Activated CD8-positive, alpha-beta T cell treated with anti-CD3 and anti-CD28 coated beads for 36 hours (primary cell): Measurements from ENCODE around the gene ITPR1. TPM values are rescaled to one million over a fixed set of nuclear protein-coding genes. Genes with fewer than 3 reads are reported as not detected.

Experiments used
- ATAC-seq: fragments of 200-7000 bp; cut with Tn5 transposase; one replicate; pipeline ENCODE4 v1.10.0; 2021; ENCODE audit warnings: mild to moderate bottlenecking, moderate library complexity
- CTCF ChIA-PET: fragments of 350-600 bp; sonication (Branson Sonifier 250); formaldehyde crosslinking; loops from one replicate; lab custom pipeline; 2021; ENCODE audit warnings: antibody characterized with exemption; lab: Charles Lee
- POLR2A ChIA-PET: fragments of 350-600 bp; sonication (Branson Sonifier 250); formaldehyde crosslinking; loops from one replicate; lab custom pipeline; 2021; ENCODE audit warnings: antibody characterized with exemption; lab: Charles Lee
- DNase-seq: peaks from one replicate; pipeline ENCODE4 v3.0.0-alpha.2; 2020
- H3K27ac Mint-ChIP-seq: one replicate; pipeline ENCODE4 v1.8.0; 2021; ENCODE audit warnings: mild to moderate bottlenecking, mixed read lengths
- H3K27me3 Mint-ChIP-seq: one replicate; pipeline ENCODE4 v1.8.0; 2021; ENCODE audit warnings: mixed read lengths
- H3K36me3 Mint-ChIP-seq: one replicate; pipeline ENCODE4 v1.8.0; 2021; ENCODE audit warnings: low read depth, mixed read lengths
- H3K4me1 Mint-ChIP-seq: one replicate; pipeline ENCODE4 v1.8.0; 2021; ENCODE audit warnings: low read depth, mixed read lengths
- H3K4me3 Mint-ChIP-seq: one replicate; pipeline ENCODE4 v1.8.0; 2021; ENCODE audit warnings: mild to moderate bottlenecking, moderate library complexity, mixed read lengths
- H3K9me3 Mint-ChIP-seq: one replicate; pipeline ENCODE4 v1.8.0; 2021; ENCODE audit warnings: mixed read lengths
- intact Hi-C: fragments of 100-400 bp; cut with micrococcal nuclease; formaldehyde crosslinking; loops from one replicate; pipeline ENCODE4 v1.10.0; 2022
- total RNA-seq, 2 experiments: library from RNA; stranded (reverse); gene quantifications; one replicate each; pipeline ENCODE4 v1.2.3, GENCODE V29; 2021
- TF ChIP-seq, protein P1 (sequence below): fragments of 200-600 bp; IDR thresholded peaks from one replicate; pipeline ENCODE4 v1.8.0; 2022; ENCODE audit warnings: antibody characterized with exemption, mild to moderate bottlenecking

Gene ITPR1
- total RNA-seq, 2 experiments from 2014 or later = 93.9 to 98.2 TPM

DNA sequence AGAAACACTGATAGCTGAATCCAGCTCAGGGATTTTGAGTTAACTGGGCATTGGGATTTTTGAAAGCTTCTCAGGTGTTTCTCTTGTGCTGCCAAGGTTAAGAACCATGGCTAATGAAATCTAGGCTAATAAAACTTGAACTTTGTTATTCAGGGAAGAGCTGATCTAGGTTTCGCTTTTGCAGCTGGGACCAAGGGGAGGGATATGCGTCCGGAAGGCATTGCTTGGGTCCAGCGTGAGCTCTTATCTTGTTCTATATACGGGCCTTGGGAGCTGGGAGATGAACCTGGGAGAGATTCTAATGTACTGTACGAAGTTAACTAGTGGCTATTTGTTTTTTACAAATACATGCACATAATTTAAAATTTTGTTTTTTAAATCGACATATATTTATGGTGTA, 29.8 kb downstream of the ITPR1 start:
- ChIA-PET POLR2A (interaction anchor here (1.2 to 2.0 kb wide), 3 partner anchors 10 to 172 kb away, joined by 3 to 6 read pairs (median 5); partner anchors contain the start of gene ITPR1), CTCF (interaction anchor here (1.9 to 12.3 kb wide), 3 partner anchors 11 to 172 kb away, joined by 4 to 131 read pairs (median 6); no protein-coding TSS in a partner anchor)
- ATAC-seq (no peak), DNase-seq (no peak)
- Mint-ChIP-seq H3K27ac (no peak overlapping the region), H3K9me3 (no peaks in the 10 kb centered on the region), H3K4me1 (peaks cover 34% of the 10 kb centered on the region), H3K4me3 (no peak overlapping the region), H3K27me3 (no peaks in the 10 kb centered on the region), H3K36me3 (peaks cover 33% of the 10 kb centered on the region)
- TF ChIP-seq, protein P1, sequence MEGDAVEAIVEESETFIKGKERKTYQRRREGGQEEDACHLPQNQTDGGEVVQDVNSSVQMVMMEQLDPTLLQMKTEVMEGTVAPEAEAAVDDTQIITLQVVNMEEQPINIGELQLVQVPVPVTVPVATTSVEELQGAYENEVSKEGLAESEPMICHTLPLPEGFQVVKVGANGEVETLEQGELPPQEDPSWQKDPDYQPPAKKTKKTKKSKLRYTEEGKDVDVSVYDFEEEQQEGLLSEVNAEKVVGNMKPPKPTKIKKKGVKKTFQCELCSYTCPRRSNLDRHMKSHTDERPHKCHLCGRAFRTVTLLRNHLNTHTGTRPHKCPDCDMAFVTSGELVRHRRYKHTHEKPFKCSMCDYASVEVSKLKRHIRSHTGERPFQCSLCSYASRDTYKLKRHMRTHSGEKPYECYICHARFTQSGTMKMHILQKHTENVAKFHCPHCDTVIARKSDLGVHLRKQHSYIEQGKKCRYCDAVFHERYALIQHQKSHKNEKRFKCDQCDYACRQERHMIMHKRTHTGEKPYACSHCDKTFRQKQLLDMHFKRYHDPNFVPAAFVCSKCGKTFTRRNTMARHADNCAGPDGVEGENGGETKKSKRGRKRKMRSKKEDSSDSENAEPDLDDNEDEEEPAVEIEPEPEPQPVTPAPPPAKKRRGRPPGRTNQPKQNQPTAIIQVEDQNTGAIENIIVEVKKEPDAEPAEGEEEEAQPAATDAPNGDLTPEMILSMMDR = no peak
- intact Hi-C loops = no loop called here

DNA sequence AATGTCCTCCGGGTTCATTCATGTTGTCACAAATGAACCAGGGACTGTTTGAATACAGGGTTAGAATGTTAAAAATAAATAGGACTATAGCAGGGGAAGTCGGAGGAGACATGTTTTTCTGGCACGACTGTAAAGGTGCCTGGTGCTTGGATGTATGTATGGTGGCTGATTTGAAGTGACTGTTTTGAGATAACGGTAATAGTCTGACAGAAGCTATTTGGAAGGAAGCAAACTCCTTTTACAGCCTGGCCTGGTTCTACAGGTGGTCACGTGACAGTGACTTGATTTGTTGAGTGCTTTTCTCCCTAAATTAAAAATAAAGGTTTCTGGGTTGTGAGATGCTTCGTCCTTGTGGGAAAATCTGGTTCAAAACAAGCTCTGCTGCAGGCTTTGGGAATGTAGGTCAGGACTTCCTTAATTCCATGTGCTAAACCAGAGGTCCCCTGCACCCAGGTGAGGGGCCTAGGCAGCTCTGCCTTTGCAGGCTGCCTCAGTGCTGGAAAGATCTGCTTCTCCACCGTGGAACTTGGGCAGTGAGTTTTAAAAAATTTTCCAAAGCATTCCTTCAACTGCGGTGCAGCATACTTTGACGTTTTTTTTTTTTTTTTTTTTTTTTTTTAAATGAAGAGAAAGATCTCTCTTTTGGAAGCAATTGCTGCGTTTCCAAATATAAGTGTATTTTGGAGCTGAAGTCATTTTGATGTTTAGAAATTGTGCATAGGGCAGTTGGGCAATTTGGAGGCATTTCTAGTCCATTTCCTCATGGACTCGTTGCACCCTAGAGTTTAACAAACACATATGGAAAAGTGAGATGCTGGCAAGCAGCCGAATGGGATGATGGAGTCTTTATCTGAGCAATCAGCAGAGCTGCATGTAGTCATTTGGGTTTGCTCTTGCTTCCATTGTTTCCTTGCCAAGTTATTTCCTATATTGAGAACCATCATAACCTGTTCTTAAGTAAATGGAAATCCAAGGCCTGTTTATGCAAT, 30.9 kb downstream of the ITPR1 start:
- CTCF ChIA-PET = interaction anchor here (1.1 to 12.3 kb wide), 5 partner anchors 9 to 173 kb away, joined by 3 to 131 read pairs (median 5); partner anchors contain the start of gene ITPR1

DNA sequence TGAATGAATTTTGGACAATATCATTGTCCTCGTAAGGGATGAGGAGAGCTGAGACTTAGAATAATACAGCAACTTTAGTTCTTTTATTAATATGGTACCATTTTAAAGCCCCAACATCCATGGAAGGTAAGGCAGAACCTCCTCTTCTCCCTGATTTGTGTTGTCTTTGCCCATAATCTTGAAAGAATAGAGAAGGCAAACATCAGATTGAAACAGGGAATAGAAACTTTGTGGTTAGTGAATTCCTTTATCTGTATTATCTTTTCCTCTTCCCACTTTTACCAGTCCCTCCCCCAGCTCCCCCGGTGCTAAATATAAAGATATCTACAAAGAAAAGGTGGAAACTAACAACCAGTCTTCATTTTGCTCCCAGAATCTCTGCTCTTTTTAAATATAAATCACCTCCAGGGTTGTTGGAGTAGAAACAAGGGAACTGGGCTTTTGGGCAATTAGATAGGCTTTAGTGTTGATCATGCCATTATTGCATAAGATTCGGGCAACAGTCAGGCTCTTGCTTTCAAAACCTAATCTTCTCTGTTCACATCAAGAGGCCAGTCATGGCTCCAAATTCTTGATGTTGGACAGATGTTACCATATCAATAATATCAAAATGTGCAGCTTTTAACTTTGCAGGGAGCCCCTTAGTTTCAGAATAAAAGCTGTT, 32.5 kb downstream of the ITPR1 start:
- intact Hi-C loops = no loop called here
- TF ChIP-seq, protein P1 = no peak
- H3K4me3 Mint-ChIP-seq = no peak overlapping the region
- CTCF ChIA-PET = interaction anchor here (1.2 to 1.5 kb wide), 2 partner anchors 12 to 108 kb away, joined by 3 to 4 read pairs; no protein-coding TSS in a partner anchor
- H3K9me3 Mint-ChIP-seq = no peaks in the 10 kb centered on the region
- POLR2A ChIA-PET = interaction anchor here (0.6 kb wide), 1 partner anchor 94 kb away, joined by 3 read pairs; no protein-coding TSS in a partner anchor
- no peak for DNase-seq
- peaks cover 13% of the 10 kb centered on the region for H3K4me1 Mint-ChIP-seq
- no peak overlapping the region for H3K27ac Mint-ChIP-seq
- no peaks in the 10 kb centered on the region for H3K27me3 Mint-ChIP-seq
- no peak for ATAC-seq
- peaks cover 22% of the 10 kb centered on the region for H3K36me3 Mint-ChIP-seq

More for the DNA sequence above, 30.9 kb downstream of the ITPR1 start:
- peaks cover 24% of the 10 kb centered on the region for H3K4me1 Mint-ChIP-seq
- peaks cover 29% of the 10 kb centered on the region for H3K36me3 Mint-ChIP-seq
- no peak overlapping the region for H3K27ac Mint-ChIP-seq
- no peaks in the 10 kb centered on the region for H3K27me3 Mint-ChIP-seq
- no peak overlapping the region for H3K4me3 Mint-ChIP-seq
- no peaks in the 10 kb centered on the region for H3K9me3 Mint-ChIP-seq
- no peak for DNase-seq
- POLR2A ChIA-PET = interaction anchor here (1.3 to 2.0 kb wide), 2 partner anchors 31 to 173 kb away, joined by 5 to 6 read pairs; partner anchors contain the start of gene ITPR1
- intact Hi-C loops = no loop called here
- TF ChIP-seq, protein P1 = no peak
- ATAC-seq = no peak

DNA sequence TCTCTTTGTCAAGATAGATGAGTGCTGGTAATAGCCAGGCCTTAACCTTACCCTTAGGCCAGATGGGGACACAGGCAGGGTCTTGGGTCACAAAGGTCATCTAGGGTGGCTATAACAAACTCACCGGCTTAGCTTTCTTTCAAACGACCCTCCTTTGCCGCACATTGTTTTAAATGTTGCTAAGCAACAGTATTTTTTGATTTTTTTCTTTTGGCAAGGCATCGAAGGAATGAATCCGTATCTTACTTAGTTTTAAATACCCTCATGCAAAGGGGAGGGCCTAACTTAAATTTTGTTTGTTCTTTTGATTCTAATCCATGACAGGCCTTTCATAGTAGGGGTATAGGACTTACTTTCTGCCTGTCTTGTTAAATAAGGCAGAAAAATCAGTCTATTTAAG, 35.2 kb downstream of the ITPR1 start:
- ChIA-PET POLR2A (interaction anchor here (1.2 kb wide), 1 partner anchor 9 kb away, joined by 4 read pairs; no protein-coding TSS in a partner anchor), CTCF (interaction anchor here (1.0 to 3.0 kb wide), 2 partner anchors 9 to 178 kb away, joined by 3 to 13 read pairs; no protein-coding TSS in a partner anchor)
- H3K36me3 Mint-ChIP-seq = peaks cover 14% of the 10 kb centered on the region
- no peaks in the 10 kb centered on the region for H3K9me3 Mint-ChIP-seq
- H3K4me1 Mint-ChIP-seq = peaks cover 28% of the 10 kb centered on the region
- ATAC-seq (no peak), DNase-seq (no peak)
- H3K27me3 Mint-ChIP-seq = no peaks in the 10 kb centered on the region
- no peak overlapping the region for H3K4me3 Mint-ChIP-seq
- intact Hi-C loops = no loop called here
- TF ChIP-seq, protein P1 = no peak
- no peak overlapping the region for H3K27ac Mint-ChIP-seq
